ENCODE measurements around the gene GPR78.

Gene GPR78

GRCh38 chr4:8592366-8593263, 12.4 kb downstream of the GPR78 start, which contains the start of gene CPZ:
CPZ (plus strand) TSS chr4:8592765; CDS start chr4:8592834, 69 bp downstream.
- TF ChIP-seq ZNF274 (IDR thresholded peaks at IDR 0.05; ENCODE audit: low read depth, low read length): no peak
- H3K4me3 ChIP-seq (ENCODE audit: low read length): no peak within 1 kb of the TSS

GRCh38 chr4:8593264-8594096, 13.3 kb downstream of the GPR78 start:
- no peak for TF ChIP-seq ZNF274 (IDR thresholded peaks at IDR 0.05; ENCODE audit: low read depth, low read length)
- H3K4me3 ChIP-seq (ENCODE audit: low read length): no peak overlapping the region

GRCh38 chr4:8594097-8595038, 14.2 kb downstream of the GPR78 start:
- TF ChIP-seq ZNF274 (IDR thresholded peaks at IDR 0.05; ENCODE audit: low read depth, low read length): no peak
- no peak overlapping the region for H3K4me3 ChIP-seq (ENCODE audit: low read length)

GRCh38 chr4:8595237-8596087, 15.3 kb downstream of the GPR78 start:
- no peak overlapping the region for H3K4me3 ChIP-seq (ENCODE audit: low read length)
- TF ChIP-seq ZNF274 (IDR thresholded peaks at IDR 0.05; ENCODE audit: low read depth, low read length): no peak

- TF ChIP-seq ZNF274 (IDR thresholded peaks at IDR 0.05; ENCODE audit: low read depth, low read length): no peak
- no peak overlapping the region for H3K4me3 ChIP-seq (ENCODE audit: low read length)
These were observed 16.7 kb downstream of the GPR78 start for GRCh38 chr4:8596891-8597290.

GRCh38 chr4:8597319-8597718, 17.1 kb downstream of the GPR78 start:
- no peak for TF ChIP-seq ZNF274 (IDR thresholded peaks at IDR 0.05; ENCODE audit: low read depth, low read length)

GRCh38 chr4:8597791-8598190, 17.6 kb downstream of the GPR78 start:
- no peak for TF ChIP-seq ZNF274 (IDR thresholded peaks at IDR 0.05; ENCODE audit: low read depth, low read length)
- H3K4me3 ChIP-seq (ENCODE audit: low read length): no peak overlapping the region

More at GRCh38 chr4:8597319-8597718, 17.1 kb downstream of the GPR78 start:
- H3K4me3 ChIP-seq (ENCODE audit: low read length): no peak overlapping the region

- TF ChIP-seq ZNF274 (IDR thresholded peaks at IDR 0.05; ENCODE audit: low read depth, low read length): no peak
- no peak overlapping the region for H3K4me3 ChIP-seq (ENCODE audit: low read length)
These were observed 18.3 kb downstream of the GPR78 start for GRCh38 chr4:8598391-8599090.

- H3K4me3 ChIP-seq (ENCODE audit: low read length): no peak overlapping the region
- TF ChIP-seq ZNF274 (IDR thresholded peaks at IDR 0.05; ENCODE audit: low read depth, low read length): no peak
These were observed 18.9 kb downstream of the GPR78 start for GRCh38 chr4:8599091-8599460.

GRCh38 chr4:8599657-8600056, 19.5 kb downstream of the GPR78 start:
- TF ChIP-seq ZNF274 (IDR thresholded peaks at IDR 0.05; ENCODE audit: low read depth, low read length): no peak

GRCh38 chr4:8600266-8600665, 20.1 kb downstream of the GPR78 start:
- no peak overlapping the region for H3K4me3 ChIP-seq (ENCODE audit: low read length)
- no peak for TF ChIP-seq ZNF274 (IDR thresholded peaks at IDR 0.05; ENCODE audit: low read depth, low read length)

More at GRCh38 chr4:8599657-8600056, 19.5 kb downstream of the GPR78 start:
- H3K4me3 ChIP-seq (ENCODE audit: low read length): no peak overlapping the region

- no peak overlapping the region for H3K4me3 ChIP-seq (ENCODE audit: low read length)
- TF ChIP-seq ZNF274 (IDR thresholded peaks at IDR 0.05; ENCODE audit: low read depth, low read length): no peak
These were observed 20.5 kb downstream of the GPR78 start for GRCh38 chr4:8600686-8601085.
